GM19372 (cell line): ENCODE results near the gene TYW1B.
"Not testable (repeated sequence)": the region's sequence is repeated elsewhere in the genome, so short reads cannot be mapped to it uniquely, and the experiment has no call there.

Source experiments
- ATAC-seq: cut with Tn5 transposase; IDR thresholded peaks from one replicate; pipeline ENCODE4 v1.9.1; 2021; ENCODE audit warnings: mild to moderate bottlenecking, low read depth, moderate library complexity; ENCODE audit not compliant: unreplicated experiment

TYW1B gene

DNA sequence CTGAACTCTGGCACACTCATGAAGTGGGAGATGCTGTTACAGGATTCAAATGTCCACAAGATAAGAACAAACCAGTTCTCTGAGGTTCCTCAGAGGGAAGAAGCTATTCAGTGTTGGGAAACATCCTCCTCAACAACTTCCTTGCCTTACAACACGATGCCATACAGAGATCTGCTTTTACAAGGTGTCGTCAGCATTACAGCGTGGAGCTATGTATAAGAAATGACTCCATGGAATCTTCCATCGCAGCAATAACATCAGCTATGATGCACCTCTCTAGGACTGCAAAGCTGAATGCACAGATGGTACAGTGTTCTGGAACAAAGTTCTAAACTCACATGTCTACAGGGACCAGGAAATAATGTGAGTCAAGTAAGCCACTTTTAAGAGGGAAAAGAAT lies 122.3 kb downstream of the TYW1B start:
- not testable (repeated sequence) for ATAC-seq

DNA sequence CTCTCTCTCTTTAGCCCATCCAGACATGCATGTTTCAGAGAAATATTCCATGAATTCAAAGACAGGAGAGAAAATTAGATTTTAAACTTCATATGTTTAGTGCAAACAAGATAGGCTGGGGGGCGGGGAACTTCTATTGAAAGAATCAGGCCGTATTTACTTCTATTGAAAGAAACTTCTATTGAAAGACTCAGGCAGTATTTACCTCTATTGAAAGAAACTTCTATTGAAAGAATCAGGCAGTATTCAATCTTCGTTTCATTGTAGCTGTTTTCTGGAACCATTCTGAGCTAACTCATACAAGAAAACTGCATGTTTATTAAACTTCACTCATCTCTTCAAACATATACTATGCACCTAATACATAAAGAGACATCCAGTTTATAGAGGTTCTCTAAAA lies 123.1 kb downstream of the TYW1B start:
- ATAC-seq, result no peak

DNA sequence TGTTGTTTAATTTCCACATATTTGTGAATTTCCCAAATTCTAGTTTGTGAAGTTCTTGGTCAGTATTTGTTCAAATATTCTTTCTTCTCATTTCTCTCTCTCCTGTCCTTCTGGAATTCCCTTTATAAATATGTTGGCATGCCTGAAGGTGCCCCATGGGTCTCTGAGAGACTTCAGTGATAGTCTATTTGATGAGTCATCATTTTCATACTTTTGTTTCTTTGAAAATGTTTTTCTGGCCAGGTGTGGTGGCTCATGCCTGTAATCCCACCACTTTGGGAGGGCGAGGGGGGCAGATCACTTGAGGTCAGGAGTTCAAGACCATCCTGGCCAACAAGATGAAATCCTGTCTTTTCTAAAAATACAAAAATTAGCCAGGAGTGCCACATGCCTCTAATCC lies 127.5 kb downstream of the TYW1B start:
- not testable (repeated sequence) for ATAC-seq

DNA sequence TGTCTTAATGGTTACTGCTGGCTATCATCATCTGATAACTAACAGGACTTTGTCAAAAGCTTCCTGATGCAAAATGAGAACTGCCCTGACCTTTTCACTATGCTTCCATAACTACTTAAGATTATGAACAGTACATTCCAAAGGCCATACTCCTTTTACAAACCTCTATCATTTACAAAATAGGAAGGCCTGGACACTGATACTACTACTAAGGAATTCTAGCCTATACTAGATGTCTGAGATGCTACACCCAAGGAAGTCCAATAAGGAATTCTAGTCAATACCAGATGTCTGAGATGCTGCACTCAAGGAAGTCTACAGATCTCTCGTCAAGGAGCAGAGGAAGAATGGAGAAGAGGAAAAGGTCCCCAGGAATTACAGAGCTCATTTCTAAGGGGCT lies 130.9 kb downstream of the TYW1B start:
- not testable (repeated sequence) for ATAC-seq

DNA sequence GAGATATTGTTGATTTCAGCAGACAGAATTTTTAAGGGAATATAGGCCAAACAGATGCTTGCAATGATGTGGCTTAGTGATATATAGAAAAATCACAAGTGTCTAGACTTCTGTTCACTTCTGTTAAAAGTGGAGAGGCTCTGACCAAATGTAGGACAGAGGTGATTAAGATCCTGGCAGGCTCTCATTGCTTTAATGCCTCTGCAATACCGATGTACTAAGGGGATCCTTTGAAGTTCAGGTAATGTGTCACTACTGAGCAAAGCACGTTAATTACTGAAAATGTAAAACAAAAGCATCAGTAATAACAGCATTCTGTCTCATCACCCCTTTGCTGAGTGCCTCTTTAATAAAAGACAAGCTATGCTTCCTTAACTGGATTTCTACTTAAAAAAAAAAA lies 131.4 kb downstream of the TYW1B start:
- not testable (repeated sequence) for ATAC-seq

DNA sequence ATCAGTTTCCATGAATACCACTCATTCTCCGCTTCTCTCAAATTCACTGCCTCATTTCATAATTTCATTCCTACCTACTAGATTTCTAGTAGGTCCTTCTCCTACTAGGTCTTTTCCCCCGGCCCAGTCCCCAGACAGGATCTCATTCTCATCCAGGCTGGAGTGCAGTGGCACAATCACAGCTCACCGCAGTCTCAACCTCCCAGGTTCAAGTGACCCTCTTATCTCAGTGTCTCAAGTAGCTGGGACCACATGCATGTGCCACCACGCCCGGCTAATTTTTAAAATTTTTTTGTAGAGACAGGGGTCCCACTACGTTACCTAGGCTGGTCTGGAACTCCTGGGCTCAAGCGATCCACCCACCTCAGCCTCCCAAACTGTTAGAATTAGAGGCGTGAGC lies 132.5 kb downstream of the TYW1B start:
- not testable (repeated sequence) for ATAC-seq

DNA sequence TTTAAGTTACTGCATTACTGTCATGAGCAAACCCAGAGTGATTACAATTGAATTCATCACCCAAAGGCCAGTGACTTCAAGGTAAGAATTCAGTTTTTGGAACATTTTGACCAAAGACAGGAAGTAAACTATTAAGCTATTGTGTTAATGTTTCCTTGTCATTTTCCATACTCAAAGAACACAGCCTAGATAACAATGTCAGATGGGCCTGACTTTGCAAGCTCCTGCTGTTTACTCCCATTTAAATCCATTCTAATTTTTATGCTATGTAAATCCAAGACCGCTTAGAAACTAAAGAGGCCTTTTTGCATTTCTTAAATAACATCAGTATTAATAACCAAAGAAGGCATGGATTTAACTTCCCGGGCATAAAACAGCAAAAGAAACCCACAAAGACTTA lies 136.6 kb downstream of the TYW1B start:
- not testable (repeated sequence) for ATAC-seq

DNA sequence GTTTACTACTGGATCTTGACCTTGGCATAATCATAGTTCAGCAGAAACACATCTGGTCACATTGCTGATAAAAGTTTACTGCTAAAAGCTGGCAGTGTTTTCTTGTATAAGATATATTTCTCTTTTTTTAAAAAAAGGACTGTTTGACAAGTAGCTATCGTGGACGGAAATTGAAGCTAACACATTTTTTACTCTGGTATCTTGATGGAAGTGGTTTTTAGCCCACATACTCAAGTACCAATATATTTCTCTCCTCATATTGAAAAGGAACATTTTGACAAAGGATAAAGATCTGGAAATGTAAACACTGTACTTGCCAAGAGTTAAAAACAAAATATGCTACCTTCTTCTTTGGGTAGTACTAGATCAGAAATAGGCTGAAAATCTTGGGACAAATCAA lies 137.8 kb downstream of the TYW1B start:
- ATAC-seq, result not testable (repeated sequence)

DNA sequence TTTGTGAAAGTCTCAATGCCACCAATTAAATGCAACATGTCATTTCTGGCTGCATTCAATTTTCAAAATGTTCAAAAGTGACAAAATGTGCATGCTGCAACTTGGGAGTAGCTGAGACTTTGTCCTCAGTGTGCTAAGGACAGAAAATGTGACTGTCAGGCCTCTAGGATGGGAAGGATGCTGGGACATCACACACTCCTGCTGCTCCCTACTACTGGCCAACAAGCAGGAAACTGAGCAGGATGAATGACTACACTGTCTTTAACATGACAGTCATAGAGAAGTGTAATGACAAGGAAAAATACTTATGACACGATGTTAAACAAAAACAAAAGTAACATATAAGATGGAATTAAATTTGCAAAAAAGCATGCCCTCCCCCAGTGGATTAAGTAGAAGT lies 138.7 kb downstream of the TYW1B start:
- not testable (repeated sequence) for ATAC-seq

DNA sequence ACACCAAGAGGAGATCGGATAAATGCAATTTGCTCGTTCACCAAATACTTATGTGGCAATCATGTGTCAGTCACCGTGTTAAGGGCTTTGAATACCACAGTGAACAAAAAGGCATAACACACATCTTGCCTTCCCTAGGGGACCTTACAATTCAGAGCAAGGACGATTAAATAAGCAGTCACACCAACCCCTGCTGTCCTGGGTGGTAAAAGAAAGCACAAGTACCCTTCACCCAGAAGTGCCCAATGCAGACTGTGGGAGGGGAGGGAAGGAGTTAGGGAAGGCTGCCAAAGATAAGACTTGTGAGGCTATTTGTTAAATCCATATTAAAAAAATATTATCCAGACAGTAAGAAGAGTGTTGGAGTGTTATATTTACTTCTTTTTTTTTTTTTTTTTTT lies 146.8 kb downstream of the TYW1B start:
- ATAC-seq, result not testable (repeated sequence)

DNA sequence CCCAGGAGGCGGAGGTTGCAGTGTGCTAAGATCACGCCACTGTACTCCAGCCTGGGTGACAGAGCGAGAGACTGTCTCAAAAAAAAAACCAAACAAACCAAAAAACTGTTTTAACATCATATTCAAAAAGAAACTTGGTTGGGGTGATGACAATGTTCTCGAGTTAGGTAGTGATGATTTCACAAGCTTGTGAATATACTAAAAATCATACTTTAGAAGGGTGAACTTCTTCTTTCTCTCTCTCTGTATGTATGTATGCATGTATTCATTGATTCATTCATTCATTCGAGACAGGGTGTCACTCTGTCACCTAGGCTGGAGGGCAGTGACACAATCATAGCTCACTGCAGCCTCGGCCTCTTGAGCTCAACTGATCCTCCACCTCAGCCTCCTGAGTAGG lies 151.1 kb downstream of the TYW1B start:
- ATAC-seq, result not testable (repeated sequence)

DNA sequence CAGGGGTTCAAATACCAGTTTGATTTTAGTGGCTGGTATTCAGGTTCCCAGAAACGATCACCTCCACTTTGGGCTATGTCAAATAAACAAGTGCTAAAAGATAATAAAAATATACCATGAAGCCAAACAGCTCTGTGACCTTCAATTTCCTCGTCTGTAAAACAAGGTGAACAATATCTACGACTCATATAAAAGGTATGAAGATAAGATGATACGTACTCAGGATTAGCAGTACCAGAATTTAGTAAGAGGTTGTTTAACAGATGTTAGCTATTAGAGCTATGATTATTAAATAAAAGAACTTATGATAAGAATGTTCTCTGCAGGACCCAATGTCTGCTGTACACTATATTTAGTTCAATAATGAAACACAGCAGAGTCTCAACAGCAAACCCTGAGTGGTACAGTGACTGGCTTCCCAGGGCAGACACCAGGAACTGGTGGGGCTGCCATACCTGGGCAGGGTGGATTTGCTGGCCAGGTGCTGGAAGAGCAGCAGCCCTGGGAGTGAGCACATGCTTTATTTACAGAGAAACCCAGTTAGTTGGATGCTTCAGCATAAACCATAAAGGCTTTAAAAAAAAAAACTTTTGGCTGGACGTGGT lies 151.8 kb downstream of the TYW1B start:
- not testable (repeated sequence) for ATAC-seq

DNA sequence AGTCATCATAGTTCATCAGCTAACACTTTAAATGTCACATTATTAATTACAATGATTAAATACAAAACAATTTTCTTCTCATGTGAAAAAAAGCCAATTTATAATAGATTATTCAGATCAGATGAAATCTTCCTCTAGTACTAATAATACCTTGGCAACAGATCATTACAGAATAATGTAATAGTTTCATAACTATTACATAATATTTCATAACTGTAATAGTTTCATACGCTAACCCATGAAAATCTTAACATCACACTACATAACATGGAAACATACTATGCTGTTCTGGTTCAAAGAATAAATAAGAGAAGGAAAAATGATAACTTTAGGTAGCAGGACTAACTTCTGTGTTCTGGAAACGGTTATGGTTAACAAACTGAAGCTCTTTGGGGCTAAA lies 152.3 kb downstream of the TYW1B start:
- not testable (repeated sequence) for ATAC-seq

DNA sequence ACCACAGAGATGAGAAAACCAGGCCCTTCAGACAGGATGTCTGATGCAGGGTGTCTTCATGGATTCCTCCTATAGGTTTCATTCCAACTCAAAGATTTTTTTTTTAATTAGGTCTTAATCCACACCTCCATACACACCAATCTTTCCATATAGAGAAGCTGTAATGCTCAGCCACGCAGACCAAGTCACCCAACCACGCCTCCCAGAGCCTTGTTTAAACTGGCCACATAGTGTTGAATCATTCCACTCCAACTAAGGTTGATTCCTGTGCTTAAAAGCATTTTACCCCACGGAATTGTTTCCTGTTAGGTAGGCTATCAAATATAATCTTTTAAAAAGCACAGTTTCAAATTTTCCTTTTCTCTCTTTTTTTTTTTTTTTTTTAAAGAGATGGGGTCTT lies 153.6 kb downstream of the TYW1B start:
- ATAC-seq, result no peak

DNA sequence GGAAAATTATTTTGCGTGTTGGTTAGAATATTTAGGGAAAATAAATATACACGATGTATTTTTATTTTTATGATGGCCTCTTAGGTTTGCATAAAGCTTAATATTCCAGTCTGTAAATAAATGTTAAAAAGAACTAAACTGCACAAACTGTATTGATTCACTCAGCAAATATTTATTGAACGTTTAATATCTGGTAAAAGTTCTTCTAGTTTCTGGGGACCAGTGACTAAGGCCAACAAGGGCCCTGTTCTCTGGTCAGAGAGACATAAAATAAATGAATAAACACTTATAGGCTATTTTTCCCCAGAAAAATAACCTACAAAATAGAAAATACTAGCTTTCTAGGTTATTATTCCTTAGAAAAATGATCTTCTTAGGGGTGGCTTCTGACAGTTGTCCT lies 157.2 kb downstream of the TYW1B start:
- not testable (repeated sequence) for ATAC-seq

DNA sequence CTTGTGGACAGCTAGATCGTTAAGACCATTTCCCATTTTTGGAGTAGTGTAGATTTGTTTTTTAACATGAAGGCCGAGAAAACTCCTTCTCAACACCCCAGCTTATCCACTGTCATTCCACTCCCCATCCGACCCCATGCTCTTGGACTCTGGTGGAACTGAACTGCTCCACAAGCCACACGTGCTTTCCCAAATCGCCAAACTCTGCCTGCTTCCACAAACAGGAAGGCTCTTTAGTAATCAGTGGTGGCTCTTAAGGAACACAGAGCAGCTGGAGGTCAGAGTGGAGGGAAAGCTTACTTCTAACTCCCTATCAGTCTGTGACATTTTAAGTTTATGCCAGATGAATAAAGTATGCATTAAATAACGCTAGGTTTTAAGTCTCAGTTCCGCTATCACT lies 159.6 kb downstream of the TYW1B start:
- not testable (repeated sequence) for ATAC-seq

DNA sequence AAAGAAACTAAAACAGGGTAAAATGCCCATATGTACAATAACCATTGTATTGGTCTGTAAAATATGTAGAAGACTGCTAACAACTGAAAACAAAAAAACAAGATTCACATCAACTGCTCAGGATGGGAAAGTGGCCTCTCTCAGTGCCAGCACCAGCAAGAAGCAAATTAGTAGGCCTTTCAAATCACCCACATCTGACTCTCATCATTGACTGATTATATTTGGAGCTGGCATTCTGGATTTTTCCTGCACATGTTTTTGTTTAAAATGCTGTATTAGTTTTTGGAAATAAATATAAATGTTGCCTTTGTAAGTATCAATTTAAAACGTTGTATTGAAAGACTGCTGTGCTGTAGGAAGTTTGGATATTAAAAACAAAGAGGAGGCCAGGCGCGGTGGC lies 161.0 kb downstream of the TYW1B start:
- not testable (repeated sequence) for ATAC-seq

DNA sequence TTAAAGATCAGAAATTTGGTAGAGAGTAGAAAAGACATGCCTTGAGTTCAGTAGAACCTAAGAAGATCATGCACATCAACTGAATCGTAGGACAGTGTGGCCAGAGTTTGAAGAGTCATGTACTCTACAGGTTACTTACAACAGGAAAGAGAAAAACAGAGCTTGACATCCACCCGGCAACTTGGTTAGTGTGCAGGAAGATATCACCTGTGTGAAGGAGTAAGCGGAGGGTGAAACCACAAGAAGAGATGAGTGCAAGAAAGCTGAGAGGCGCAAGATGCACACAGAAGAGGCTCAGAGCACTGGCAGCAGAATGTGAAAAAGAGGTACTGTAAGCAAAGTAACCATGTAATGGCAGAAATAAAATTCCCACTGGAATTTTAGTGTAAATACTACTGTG lies 179.4 kb downstream of the TYW1B start:
- not testable (repeated sequence) for ATAC-seq

DNA sequence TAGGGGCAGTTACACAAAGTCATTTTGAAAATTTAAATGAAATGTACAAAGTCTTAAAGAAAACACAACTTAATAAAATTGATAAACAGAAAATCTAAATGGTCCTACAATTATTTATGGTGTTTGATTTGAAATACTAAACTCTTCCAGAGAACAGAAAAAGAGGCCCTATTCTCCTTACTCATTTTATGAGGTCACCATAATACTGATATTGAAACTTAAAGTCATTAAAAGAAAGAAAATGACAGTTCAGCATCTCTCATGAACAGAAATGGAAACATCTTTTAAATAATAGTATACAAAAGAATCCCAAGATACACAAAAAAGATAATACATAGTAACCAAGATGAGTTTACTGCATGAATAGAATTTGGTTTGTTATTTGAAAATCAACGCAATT lies 184.3 kb downstream of the TYW1B start:
- not testable (repeated sequence) for ATAC-seq

DNA sequence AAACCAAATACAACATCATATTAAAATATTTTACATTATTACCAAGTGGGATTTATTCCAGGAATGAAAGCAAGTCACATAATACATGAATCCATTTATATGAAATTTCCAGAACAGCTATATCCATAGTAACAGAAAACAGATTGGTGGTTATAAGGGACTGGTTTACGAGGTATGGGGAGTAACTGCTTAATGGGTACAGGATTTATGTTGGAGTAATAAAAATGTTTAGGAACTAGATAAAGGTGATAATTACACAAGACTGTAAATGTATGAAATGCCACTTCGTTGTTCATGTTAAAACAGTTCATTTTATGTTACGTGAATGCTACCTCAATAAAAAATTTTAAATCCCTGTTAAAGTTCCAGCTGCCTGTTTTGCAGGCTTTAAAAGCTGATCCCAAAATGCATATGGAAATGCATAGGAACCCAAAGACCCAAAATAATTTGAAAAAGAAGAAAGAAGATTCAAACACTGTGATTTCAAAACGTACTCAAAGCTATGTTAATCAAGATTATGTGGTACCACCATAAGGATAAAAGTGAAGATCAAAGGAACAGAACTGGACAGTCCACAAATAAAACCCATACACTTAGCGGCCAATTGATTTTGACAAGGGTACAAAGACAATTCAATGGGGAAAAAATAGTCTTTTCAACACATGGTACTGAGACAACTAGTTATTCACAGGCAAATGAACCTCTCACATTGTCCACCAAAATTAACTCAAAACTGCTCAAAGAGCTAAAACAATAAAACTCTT lies 186.3 kb downstream of the TYW1B start:
- not testable (repeated sequence) for ATAC-seq

DNA sequence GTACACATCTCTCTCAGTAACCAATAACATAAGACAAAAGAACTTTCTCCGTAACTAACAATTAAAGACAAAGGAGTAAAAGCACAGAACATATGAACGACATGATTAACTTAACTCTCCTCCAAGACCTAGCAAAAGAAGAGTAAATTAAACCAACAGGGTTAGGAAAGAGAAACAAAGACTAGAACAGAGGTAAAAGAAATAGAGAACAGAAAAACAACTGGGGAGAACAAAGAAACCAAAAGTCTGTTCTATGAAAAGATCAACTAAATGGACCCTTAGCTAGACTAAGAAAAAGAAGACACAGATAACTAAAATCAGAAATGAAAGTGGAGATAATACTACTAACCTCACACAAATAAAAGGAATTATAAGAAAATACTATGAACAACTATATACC lies 187.3 kb downstream of the TYW1B start:
- not testable (repeated sequence) for ATAC-seq

DNA sequence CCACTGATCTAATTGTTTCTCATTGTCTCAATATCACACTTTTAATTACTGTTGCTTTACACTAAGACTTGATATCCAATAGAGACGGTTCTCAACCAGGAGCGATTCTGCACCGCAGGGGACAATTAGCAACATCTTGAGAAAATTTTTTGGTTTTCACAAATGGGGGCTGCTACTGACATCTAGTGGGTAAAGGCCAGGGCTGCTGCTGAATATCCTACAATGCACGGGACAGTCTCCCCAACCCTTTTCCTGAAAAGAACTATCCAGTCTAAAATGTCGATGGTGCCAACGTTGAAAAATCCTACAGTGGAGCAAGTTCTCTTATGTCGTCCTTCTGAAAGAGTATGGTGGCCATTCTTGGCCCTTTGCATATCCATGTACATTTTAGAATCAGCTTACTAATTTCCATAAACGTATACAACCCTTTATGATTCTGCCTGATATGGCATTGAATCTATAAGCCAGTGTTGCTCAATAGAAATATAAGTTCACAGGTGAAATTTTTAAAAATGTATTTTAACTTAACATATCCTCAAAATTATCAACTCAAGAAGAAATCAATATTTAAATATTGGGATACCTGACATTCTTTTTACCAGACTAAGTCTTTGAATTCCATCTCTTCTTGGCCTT lies 192.6 kb downstream of the TYW1B start:
- ATAC-seq, result not testable (repeated sequence)
